ENCODE results near the gene AMER3.
"Not testable (repeated sequence)": the region's sequence is repeated elsewhere in the genome, so short reads cannot be mapped to it uniquely, and the experiment has no call there.

The AMER3 gene

DNA sequence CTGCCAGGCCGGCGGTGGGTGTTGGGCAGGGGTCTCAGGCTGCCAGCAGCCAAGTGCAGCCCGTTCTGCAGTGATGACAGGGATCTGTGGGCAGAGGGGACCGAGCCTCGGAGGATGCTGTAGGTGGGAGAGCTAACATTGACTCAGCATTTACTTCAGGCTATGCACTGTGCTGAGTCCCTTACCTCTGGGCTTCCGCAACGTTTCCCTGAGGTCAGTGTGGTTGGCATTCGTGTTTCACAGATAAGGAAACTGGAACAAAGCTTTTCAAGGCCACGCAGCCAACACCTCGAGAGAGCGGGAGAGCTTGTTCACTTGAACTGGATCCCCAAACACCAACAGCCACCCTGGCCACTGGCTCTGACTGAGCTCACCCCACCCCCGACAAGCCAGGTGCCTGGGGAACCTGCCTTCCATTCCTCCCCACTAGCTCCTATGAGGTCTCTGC, 27.3 kb upstream of the AMER3 start:
- DNase-seq (ENCODE audit: low spot score), result no peak

DNA sequence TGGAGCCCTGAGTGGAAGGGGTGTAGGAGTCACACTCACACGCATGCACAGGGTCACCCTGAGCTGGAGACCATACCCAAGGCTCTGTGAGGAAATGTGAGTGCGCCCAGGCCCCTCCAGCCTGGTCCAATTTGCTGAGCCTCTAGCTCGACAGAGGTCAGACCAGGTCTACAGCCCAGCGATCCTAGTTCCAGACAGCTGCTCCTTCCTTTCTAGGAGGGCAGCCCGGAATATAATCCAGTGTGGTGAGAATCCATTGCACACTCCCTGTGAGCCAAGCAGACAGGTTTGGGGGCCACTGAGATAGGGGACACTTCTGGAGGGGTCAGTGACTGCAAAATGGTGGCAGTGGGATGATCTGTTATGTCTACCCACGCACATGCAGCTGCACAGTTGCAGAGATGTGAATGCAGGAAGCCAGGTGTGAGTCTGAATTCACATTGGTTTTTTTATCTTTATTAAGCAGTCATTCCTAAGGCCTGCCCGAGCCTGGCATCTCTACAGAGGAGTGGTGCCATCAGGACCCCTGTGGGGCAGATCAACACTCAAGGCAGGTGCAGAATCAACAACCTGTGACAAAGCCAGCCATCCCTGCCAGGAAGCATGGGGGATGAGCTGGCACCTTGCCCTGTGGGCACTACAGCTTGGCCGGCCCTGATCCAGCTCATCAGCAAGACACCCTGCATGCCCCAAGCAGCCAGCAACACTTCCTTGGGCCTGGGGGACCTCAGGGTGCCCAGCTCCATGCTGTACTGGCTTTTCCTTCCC, 26.6 kb upstream of the AMER3 start, which contains the start of gene GPR148:
Gene GPR148, plus strand, starts transcription at position 522 of the 768 bp plus-strand sequence. Its CDS starts 82 bp downstream, at position 604.
- TF ChIP-seq, protein P1, sequence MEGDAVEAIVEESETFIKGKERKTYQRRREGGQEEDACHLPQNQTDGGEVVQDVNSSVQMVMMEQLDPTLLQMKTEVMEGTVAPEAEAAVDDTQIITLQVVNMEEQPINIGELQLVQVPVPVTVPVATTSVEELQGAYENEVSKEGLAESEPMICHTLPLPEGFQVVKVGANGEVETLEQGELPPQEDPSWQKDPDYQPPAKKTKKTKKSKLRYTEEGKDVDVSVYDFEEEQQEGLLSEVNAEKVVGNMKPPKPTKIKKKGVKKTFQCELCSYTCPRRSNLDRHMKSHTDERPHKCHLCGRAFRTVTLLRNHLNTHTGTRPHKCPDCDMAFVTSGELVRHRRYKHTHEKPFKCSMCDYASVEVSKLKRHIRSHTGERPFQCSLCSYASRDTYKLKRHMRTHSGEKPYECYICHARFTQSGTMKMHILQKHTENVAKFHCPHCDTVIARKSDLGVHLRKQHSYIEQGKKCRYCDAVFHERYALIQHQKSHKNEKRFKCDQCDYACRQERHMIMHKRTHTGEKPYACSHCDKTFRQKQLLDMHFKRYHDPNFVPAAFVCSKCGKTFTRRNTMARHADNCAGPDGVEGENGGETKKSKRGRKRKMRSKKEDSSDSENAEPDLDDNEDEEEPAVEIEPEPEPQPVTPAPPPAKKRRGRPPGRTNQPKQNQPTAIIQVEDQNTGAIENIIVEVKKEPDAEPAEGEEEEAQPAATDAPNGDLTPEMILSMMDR (IDR thresholded peaks at IDR 0.05; ENCODE audit: extremely low read depth, missing control alignments), result no peak
- no peak for DNase-seq (ENCODE audit: low spot score)

More for the DNA sequence above, 27.3 kb upstream of the AMER3 start:
- TF ChIP-seq, protein P1 (IDR thresholded peaks at IDR 0.05; ENCODE audit: extremely low read depth, missing control alignments), result no peak

DNA sequence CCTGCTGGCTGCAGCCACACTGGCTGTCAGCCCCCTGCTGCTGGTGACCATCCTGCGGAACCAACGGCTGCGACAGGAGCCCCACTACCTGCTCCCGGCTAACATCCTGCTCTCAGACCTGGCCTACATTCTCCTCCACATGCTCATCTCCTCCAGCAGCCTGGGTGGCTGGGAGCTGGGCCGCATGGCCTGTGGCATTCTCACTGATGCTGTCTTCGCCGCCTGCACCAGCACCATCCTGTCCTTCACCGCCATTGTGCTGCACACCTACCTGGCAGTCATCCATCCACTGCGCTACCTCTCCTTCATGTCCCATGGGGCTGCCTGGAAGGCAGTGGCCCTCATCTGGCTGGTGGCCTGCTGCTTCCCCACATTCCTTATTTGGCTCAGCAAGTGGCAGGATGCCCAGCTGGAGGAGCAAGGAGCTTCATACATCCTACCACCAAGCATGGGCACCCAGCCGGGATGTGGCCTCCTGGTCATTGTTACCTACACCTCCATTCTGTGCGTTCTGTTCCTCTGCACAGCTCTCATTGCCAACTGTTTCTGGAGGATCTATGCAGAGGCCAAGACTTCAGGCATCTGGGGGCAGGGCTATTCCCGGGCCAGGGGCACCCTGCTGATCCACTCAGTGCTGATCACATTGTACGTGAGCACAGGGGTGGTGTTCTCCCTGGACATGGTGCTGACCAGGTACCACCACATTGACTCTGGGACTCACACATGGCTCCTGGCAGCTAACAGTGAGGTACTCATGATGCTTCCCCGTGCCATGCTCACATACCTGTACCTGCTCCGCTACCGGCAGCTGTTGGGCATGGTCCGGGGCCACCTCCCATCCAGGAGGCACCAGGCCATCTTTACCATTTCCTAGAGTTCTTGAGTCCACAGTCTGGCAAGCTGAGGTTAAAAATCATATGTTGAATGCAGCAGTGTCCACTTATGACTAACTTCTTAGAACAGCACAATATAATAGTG, 25.7 kb upstream of the AMER3 start:
- no peak for DNase-seq (ENCODE audit: low spot score)
- TF ChIP-seq, protein P1 (IDR thresholded peaks at IDR 0.05; ENCODE audit: extremely low read depth, missing control alignments), result no peak

DNA sequence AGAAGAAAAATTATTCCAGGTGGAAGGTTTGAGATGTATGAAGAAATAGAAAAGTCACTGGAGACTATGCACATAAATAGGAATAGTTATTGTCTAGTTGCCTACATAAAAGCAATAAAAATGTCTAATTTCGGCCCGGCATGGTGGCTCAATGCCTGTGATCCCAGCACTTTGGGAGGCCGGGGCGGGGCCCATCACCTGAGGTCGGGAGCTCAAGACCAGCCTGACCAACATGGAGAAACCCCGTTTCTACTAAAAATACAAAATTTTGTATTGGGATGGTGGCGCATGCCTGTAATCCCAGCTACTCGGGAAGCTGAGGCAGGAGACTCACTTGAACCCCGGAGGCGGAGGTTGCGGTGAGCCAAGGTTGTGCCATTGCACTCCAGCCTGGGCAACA, 23.1 kb upstream of the AMER3 start:
- DNase-seq (ENCODE audit: low spot score), result not testable (repeated sequence)

DNA sequence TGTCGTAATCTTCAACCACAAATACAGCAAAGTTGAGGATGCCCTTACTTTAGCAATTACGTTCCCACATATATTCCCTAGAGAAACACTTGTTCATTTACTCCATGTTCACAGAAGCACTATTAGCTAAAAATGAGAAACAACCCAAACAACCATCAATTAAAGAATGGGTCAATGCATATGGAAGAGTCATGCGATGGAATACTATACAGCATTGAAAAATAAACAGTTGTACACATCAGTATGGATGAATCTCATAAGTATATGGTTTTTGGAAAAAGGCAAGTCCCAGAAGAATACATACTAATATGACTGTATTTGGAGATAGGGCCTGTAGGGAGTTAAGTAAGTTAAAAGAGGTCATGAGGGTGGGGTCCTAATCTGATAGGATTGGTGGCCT, 20.1 kb upstream of the AMER3 start:
- no peak for DNase-seq (ENCODE audit: low spot score)
- TF ChIP-seq, protein P1 (IDR thresholded peaks at IDR 0.05; ENCODE audit: extremely low read depth, missing control alignments), result no peak

DNA sequence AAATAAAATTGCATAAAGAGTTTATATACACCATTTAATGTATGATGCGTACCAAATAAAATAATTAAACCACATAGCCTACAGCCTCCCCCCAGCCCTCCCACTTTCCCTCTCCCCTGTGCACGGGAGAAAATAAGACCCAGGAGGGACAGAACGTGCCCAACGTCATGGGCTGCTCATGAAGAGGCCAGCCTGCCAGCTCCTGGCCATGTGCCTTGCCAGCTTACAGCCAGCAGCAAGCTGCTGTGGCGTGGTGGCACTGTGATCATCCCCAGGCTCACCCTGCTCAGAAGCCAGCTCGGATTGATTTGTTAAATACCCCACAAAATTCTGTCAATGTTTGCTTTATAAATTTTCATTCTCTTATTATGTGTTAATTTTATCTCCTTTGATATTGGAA, 18.9 kb upstream of the AMER3 start:
- no peak for DNase-seq (ENCODE audit: low spot score)
- TF ChIP-seq, protein P1 (IDR thresholded peaks at IDR 0.05; ENCODE audit: extremely low read depth, missing control alignments), result no peak

DNA sequence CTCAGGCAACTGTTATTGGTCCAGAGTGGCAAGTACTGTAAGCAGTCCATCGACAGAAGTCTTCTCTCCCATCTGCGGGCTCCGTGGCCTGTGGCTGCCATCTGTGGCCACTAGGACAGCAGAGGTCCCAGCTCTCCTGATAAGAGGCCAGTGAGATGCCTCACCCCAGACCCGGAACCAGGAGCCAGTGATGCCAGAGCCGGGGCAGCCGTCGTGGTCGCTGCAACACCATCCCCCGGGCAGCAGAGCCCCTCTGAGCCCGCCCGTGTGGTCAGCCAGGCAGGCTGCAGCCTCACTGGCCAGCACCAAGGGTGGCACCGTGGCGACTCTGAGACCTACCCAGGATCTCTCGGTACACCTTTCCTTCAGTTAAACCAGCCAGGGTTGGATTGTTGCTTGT, 17.7 kb upstream of the AMER3 start:
- TF ChIP-seq, protein P1 (IDR thresholded peaks at IDR 0.05; ENCODE audit: extremely low read depth, missing control alignments), result no peak
- DNase-seq (ENCODE audit: low spot score), result no peak
